Epithelial cell of proximal tubule (primary cell): Measurements from ENCODE around the gene IFNG. TPM values are rescaled to one million over a fixed set of nuclear protein-coding genes. Genes with fewer than 3 reads are reported as not detected.

Source experiments
- DNase-seq: peaks from one replicate; pipeline ENCODE4 v3.0.0-alpha.2; 2011; ENCODE audit warnings: low read depth
- H3K4me3 ChIP-seq: 2 replicates; pipeline ENCODE4 v1.5.1; 2011; ENCODE audit warnings: low read depth, mild to moderate bottlenecking, low read length
- CTCF ChIP-seq: conservative IDR thresholded peaks from 2 replicates; pipeline ENCODE4 v1.5.1; 2012; ENCODE audit warnings: low read depth, mild to moderate bottlenecking, low read length
- total RNA-seq: library from RNA; depleted of rRNA; stranded (reverse); fragments of >200 nt; gene quantifications from 2 replicates; pipeline ENCODE4 v1.2.3, GENCODE V29; 2015

Gene IFNG
- total RNA-seq, 1 donor from 2014 or later, result not detected

GRCh38 chr12:68109444-68110217, 49.9 kb downstream of the IFNG start:
- H3K4me3 ChIP-seq, result no peak overlapping the region
- TF ChIP-seq CTCF, result no peak
- no peak for DNase-seq

DNA sequence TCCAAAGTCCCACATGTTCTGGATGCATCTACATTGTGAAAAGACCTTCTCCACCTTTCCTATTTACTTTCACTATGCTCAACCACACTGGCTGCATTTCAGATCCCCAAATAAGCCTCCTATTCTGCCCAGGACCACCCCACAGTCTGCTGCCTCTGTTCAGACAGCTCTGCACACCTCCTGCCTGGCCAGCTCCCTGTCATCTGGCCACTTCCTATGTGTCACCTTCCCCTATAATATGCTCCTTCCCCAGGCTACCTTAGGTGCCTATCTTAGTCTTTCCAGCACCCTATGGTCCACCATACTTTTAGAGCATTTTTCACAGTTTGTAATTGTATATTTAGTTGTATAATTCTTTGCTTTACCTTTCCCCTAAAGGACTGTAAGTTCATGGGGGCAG, 50.5 kb downstream of the IFNG start:
- no peak for TF ChIP-seq CTCF
- H3K4me3 ChIP-seq, result no peak overlapping the region
- DNase-seq, result no peak

GRCh38 chr12:68106660-68107059, 52.9 kb downstream of the IFNG start:
- TF ChIP-seq CTCF, result no peak
- no peak for DNase-seq
- H3K4me3 ChIP-seq, result no peak overlapping the region

DNA sequence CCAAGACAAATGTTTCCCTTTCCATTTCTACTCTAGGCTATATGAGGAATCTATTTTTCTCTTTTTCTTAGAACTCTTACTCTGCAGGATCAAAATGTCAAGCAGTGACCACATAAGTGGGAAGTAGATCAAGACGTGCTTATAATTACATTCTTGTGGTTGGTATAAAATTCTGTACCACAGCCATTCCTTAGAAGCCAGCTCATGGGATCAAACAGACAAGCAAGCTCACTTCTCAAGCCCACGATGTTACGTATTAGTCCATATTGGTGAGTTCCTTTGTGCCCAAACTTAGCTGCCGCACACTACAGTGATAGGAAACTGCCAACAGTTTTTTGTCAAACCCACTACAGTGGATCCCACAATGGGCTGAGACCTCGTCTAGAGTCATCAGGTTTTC, 53.4 kb downstream of the IFNG start:
- peak; percentile 13 for DNase-seq
- TF ChIP-seq CTCF, result no peak
- no peak overlapping the region for H3K4me3 ChIP-seq

Other genes starting within 250 kb of the IFNG start
- gene IFNG-AS1, start 170.3 kb downstream of the IFNG start, total RNA-seq, result not detected in 2 replicates
- gene IL26, start 66.1 kb upstream of the IFNG start, total RNA-seq, result not detected in 2 replicates
- not detected in 2 replicates for gene IL22, start 93.9 kb upstream of the IFNG start, total RNA-seq
- gene MDM1, start 172.6 kb upstream of the IFNG start, total RNA-seq, result 3.9 and 7.2 TPM in 2 replicates